Measurements from ENCODE around the gene LCAT.
"Not testable (repeated sequence)": the region's sequence is repeated elsewhere in the genome, so short reads cannot be mapped to it uniquely, and the experiment has no call there.

LCAT gene

GRCh38 chr16:67946966-67947558 lies 3.1 kb upstream of the LCAT start:
- no peak for DNase-seq (ENCODE audit: low spot score)

GRCh38 chr16:67946128-67946569 lies 2.2 kb upstream of the LCAT start:
- DNase-seq (ENCODE audit: low spot score) = no peak

GRCh38 chr16:67945392-67945933 lies 1.5 kb upstream of the LCAT start:
- DNase-seq (ENCODE audit: low spot score) = no peak

GRCh38 chr16:67944690-67945391 lies 921 bp upstream of the LCAT start:
- DNase-seq (ENCODE audit: low spot score) = no peak

GRCh38 chr16:67943256-67943618 lies 683 bp downstream of the LCAT start:
- DNase-seq (ENCODE audit: low spot score) = no peak

GRCh38 chr16:67942510-67943255 lies 1.2 kb downstream of the LCAT start:
- no peak for DNase-seq (ENCODE audit: low spot score)

- peak; percentile 34 for DNase-seq (ENCODE audit: low spot score)
Measured at GRCh38 chr16:67942200-67942509, 1.8 kb downstream of the LCAT start.

- no peak for DNase-seq (ENCODE audit: low spot score)
Measured at GRCh38 chr16:67941469-67942199, 2.3 kb downstream of the LCAT start.

GRCh38 chr16:67940446-67941089 lies 3.4 kb downstream of the LCAT start:
- no peak for DNase-seq (ENCODE audit: low spot score)

GRCh38 chr16:67939507-67940445 lies 4.1 kb downstream of the LCAT start:
- DNase-seq (ENCODE audit: low spot score) = no peak

- DNase-seq (ENCODE audit: low spot score) = not testable (repeated sequence)
Measured at GRCh38 chr16:67937713-67938112, 6.2 kb downstream of the LCAT start.

- peak; percentile 62 for DNase-seq (ENCODE audit: low spot score)
Measured at GRCh38 chr16:67936880-67937605, 6.9 kb downstream of the LCAT start.

- no peak for DNase-seq (ENCODE audit: low spot score)
Measured at GRCh38 chr16:67936124-67936879, 7.6 kb downstream of the LCAT start, which contains the start of gene PSMB10. TSS of gene PSMB10 (minus strand) at chr16:67936850. CDS start at chr16:67936749, 101 bp downstream.

GRCh38 chr16:67935402-67936123 lies 8.4 kb downstream of the LCAT start:
- peak; percentile 90 for DNase-seq (ENCODE audit: low spot score)

- DNase-seq (ENCODE audit: low spot score) = no peak
Measured at GRCh38 chr16:67935101-67935401, 8.9 kb downstream of the LCAT start.

GRCh38 chr16:67934306-67935100 lies 9.4 kb downstream of the LCAT start:
- no peak for DNase-seq (ENCODE audit: low spot score)

GRCh38 chr16:67933805-67934204 lies 10.1 kb downstream of the LCAT start:
- no peak for DNase-seq (ENCODE audit: low spot score)

GRCh38 chr16:67932462-67932840 lies 11.5 kb downstream of the LCAT start:
- DNase-seq (ENCODE audit: low spot score) = no peak
